GM12878 (cell line): ENCODE measurements around the gene LCN9.

Experiments
- CHD1 ChIP-seq: IDR thresholded peaks from 2 replicates; pipeline ENCODE4 v1.6.1; 2012; ENCODE audit warnings: low read depth, low read length, improper control_type of control experiment
- CREB1 ChIP-seq: IDR thresholded peaks from 2 replicates; pipeline ENCODE4 v1.6.1; 2012; ENCODE audit warnings: low read depth, mild to moderate bottlenecking, inconsistent platforms
- CTCF ChIP-seq, 3 experiments: IDR thresholded peaks in 2 of 3; conservative IDR thresholded peaks in 1 of 3; 2 replicates each; pipeline ENCODE4 v1.5.1; 2011; ENCODE audit warnings: low read depth in 3 of 3, low read length in 3 of 3, mild to moderate bottlenecking in 3 of 3, control low read depth in 2 of 3, moderate library complexity in 2 of 3, inconsistent platforms in 1 of 3, mixed read lengths in 1 of 3; ENCODE audit not compliant: control insufficient read depth in 2 of 3, insufficient read depth in 1 of 3; ENCODE audit errors: extremely low read depth in 1 of 3
- GABPA ChIP-seq: IDR thresholded peaks from 2 replicates; pipeline ENCODE4 v1.6.1; 2014; ENCODE audit warnings: antibody characterized with exemption, low read depth, mild to moderate bottlenecking, inconsistent platforms
- POLR2A ChIP-seq: IDR thresholded peaks from 2 replicates; pipeline ENCODE4 v1.6.1; 2011; ENCODE audit warnings: low read depth, mild to moderate bottlenecking, low read length
- POLR2AphosphoS5 ChIP-seq: IDR thresholded peaks from 2 replicates; pipeline ENCODE4 v1.6.1; 2011; ENCODE audit warnings: mild to moderate bottlenecking, low read length, inconsistent platforms
- REST ChIP-seq: IDR thresholded peaks from 2 replicates; pipeline ENCODE4 v1.6.1; 2012; ENCODE audit warnings: mild to moderate bottlenecking, low read depth, low read length
- SRF ChIP-seq, 2 experiments: IDR thresholded peaks; 2 replicates each; pipeline ENCODE4 v1.6.1; 2011; ENCODE audit warnings: low read depth in 2 of 2, low read length in 2 of 2, mild to moderate bottlenecking in 1 of 2, moderate library complexity in 1 of 2
- STAT3 ChIP-seq: IDR thresholded peaks from 2 replicates; pipeline ENCODE4 v1.6.1; 2011; ENCODE audit warnings: low read depth, low read length, improper control_type of control experiment
- TBL1XR1 ChIP-seq: IDR thresholded peaks from 2 replicates; pipeline ENCODE4 v1.6.1; 2012; ENCODE audit warnings: low read depth, low read length, improper control_type of control experiment
- ZBTB4 ChIP-seq: fragments of 450-650 bp; formaldehyde crosslinking; IDR thresholded peaks from 2 replicates; pipeline ENCODE4 v1.4.0; 2022; ENCODE audit warnings: mild to moderate bottlenecking, moderate library complexity
- ZSCAN29 ChIP-seq: fragments of 450-650 bp; IDR thresholded peaks from 2 replicates; pipeline ENCODE4 v1.6.1; 2017; ENCODE audit warnings: mild to moderate bottlenecking, moderate library complexity

- TF ChIP-seq GABPA (no peak), POLR2A (no peak), REST (no peak), CTCF (IDR thresholded peaks at IDR 0.05 in 2 of 3, conservative IDR thresholded peaks at IDR 0.05 in 1 of 3; ENCODE audit: control insufficient read depth in 2 of 3, extremely low read depth in 1 of 3, insufficient read depth in 1 of 3, low read depth in 3 of 3, low read length in 3 of 3) (no peak), TBL1XR1 (no peak), ZBTB4 (CRISPR knock-in tag) (no peak), STAT3 (no peak), POLR2AphosphoS5 (no peak), CHD1 (no peak), SRF (IDR thresholded peaks at IDR 0.05; ENCODE audit: low read depth in 2 of 2, low read length in 2 of 2) (no peak), ZSCAN29 (no peak), CREB1 (no peak)
These were observed 46.2 kb upstream of the LCN9 start for GRCh38 chr9:135616619-135617537.
